AG09319 (cell line): Measurements from ENCODE around the gene RPS6KA2.
A peak's percentile ranks its signal among the peaks of the same experiment; 100 is the strongest.

ENCODE experiments used
- DNase-seq: peaks from one replicate; pipeline ENCODE4 v3.0.0-alpha.2; 2010; ENCODE audit warnings: low read depth; ENCODE audit errors: extremely low read depth
- CTCF ChIP-seq: IDR thresholded peaks from 2 replicates; pipeline ENCODE4 v1.5.1; 2011; ENCODE audit warnings: low read depth, mild to moderate bottlenecking, inconsistent platforms, low read length, moderate library complexity

The RPS6KA2 gene

GRCh38 chr6:166400649-166401250, 226.3 kb downstream of the RPS6KA2 start:
- TF ChIP-seq CTCF: peak; percentile 76
- DNase-seq: peak; percentile 50

GRCh38 chr6:166400181-166400580, 226.9 kb downstream of the RPS6KA2 start:
- no peak for TF ChIP-seq CTCF
- no peak for DNase-seq

- no peak for DNase-seq
- no peak for TF ChIP-seq CTCF
Observed at GRCh38 chr6:166398348-166398747, 228.7 kb downstream of the RPS6KA2 start.

- no peak for TF ChIP-seq CTCF
- no peak for DNase-seq
Observed at GRCh38 chr6:166397849-166398248, 229.2 kb downstream of the RPS6KA2 start.

- TF ChIP-seq CTCF: no peak
- no peak for DNase-seq
Observed at GRCh38 chr6:166395778-166396177, 231.3 kb downstream of the RPS6KA2 start.

GRCh38 chr6:166395351-166395750, 231.7 kb downstream of the RPS6KA2 start:
- DNase-seq: no peak
- no peak for TF ChIP-seq CTCF

GRCh38 chr6:166394036-166394892, 232.8 kb downstream of the RPS6KA2 start:
- DNase-seq: no peak
- no peak for TF ChIP-seq CTCF
